ENCODE results near the gene C14orf132.

DNA sequence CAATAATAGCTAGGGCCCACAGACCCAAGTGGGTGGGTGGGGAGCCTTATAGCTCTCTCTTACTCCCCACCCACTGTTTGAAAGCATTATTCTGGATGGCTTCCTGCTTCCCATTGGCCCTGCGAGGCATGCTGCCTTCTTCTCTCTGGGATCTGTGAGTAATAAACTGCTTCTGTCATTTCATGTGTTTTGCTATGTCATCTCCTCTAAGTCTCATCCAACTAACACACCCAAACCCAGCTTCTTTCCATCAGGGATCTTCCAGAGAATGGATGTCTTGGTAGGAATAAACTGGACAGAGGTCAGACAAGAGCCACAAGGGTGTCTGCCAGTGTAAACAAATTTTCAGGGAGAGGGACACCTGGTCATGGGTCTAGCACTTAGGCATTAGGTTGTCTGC lies 99.1 kb downstream of the C14orf132 start:
- TF ChIP-seq, protein P1, sequence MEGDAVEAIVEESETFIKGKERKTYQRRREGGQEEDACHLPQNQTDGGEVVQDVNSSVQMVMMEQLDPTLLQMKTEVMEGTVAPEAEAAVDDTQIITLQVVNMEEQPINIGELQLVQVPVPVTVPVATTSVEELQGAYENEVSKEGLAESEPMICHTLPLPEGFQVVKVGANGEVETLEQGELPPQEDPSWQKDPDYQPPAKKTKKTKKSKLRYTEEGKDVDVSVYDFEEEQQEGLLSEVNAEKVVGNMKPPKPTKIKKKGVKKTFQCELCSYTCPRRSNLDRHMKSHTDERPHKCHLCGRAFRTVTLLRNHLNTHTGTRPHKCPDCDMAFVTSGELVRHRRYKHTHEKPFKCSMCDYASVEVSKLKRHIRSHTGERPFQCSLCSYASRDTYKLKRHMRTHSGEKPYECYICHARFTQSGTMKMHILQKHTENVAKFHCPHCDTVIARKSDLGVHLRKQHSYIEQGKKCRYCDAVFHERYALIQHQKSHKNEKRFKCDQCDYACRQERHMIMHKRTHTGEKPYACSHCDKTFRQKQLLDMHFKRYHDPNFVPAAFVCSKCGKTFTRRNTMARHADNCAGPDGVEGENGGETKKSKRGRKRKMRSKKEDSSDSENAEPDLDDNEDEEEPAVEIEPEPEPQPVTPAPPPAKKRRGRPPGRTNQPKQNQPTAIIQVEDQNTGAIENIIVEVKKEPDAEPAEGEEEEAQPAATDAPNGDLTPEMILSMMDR (IDR thresholded peaks at IDR 0.05) = no peak
- TF ChIP-seq EP300 (IDR thresholded peaks at IDR 0.05) = no peak
